ENCODE results near the gene UBA5. TPM values are rescaled to one million over a fixed set of nuclear protein-coding genes. Genes with fewer than 3 reads are reported as not detected.

Gene UBA5
- total RNA-seq (2016; rRNA removed; fragmentation: Illumina TruSeq; extraction: Trizol) (46.8 and 52.2 TPM in 2 replicates), polyA plus RNA-seq (2011; rRNA removed) (21.3 and 30.2 TPM in 2 replicates), polyA minus RNA-seq (2011; rRNA and poly(A)+ RNA removed; ENCODE audit: low replicate concordance) (15.0 and 16.8 TPM in 2 replicates), Bru-seq, nascent RNA (percentile 86 among the genes with signal in this experiment), BruChase-seq, experiment 1, labeled RNA remaining after a 6-hour chase (percentile 88 among the genes with signal in this experiment), BruChase-seq, experiment 2, labeled RNA remaining after a 2-hour chase (percentile 91 among the genes with signal in this experiment)
- 3.6 and 4.1 TPM in 2 replicates for total RNA-seq (2016; cell fraction: cytosol; rRNA removed; fragmentation: Illumina TruSeq; extraction: Trizol; ENCODE audit: low read depth)
- 49.8 and 51.5 TPM in 2 replicates for total RNA-seq (2016; cell fraction: insoluble cytoplasmic fraction; rRNA removed; fragmentation: Illumina TruSeq; extraction: Trizol)
- 13.8 and 14.4 TPM in 2 replicates for total RNA-seq (2016; cell fraction: membrane; rRNA removed; fragmentation: Illumina TruSeq; extraction: Trizol)
- 62.0 and 62.2 TPM in 2 replicates for total RNA-seq (2016; cell fraction: nucleus; rRNA removed; fragmentation: Illumina TruSeq; extraction: Trizol)
- polyA plus RNA-seq (2011; cell fraction: cytosol; rRNA removed), result 11.3 and 16.2 TPM in 2 replicates
- 42.3 and 49.7 TPM in 2 replicates for polyA plus RNA-seq (2011; cell fraction: nucleus; rRNA removed)
- 17.7 and 33.8 TPM in 2 replicates for polyA plus RNA-seq (2012)
- 3.6 and 3.7 TPM in 2 replicates for polyA plus RNA-seq (2016; cell fraction: cytosol; fragmentation: Illumina TruSeq; extraction: Trizol; ENCODE audit: low read depth)
- 63.2 and 68.1 TPM in 2 replicates for polyA plus RNA-seq (2016; cell fraction: insoluble cytoplasmic fraction; fragmentation: Illumina TruSeq; extraction: Trizol; ENCODE audit: low read depth)
- 7.8 and 8.1 TPM in 2 replicates for polyA plus RNA-seq (2016; cell fraction: membrane; fragmentation: Illumina TruSeq; extraction: Trizol; ENCODE audit: low read depth)
- 81.5 and 95.4 TPM in 2 replicates for polyA plus RNA-seq (2016; cell fraction: nucleus; fragmentation: Illumina TruSeq; extraction: Trizol; ENCODE audit: insufficient read depth, low read depth)
- 20.6 and 22.0 TPM in 2 replicates for polyA minus RNA-seq (2011; cell fraction: cytosol; rRNA and poly(A)+ RNA removed)
- 88.2 and 89.1 TPM in 2 replicates for polyA minus RNA-seq (2011; cell fraction: nucleus; rRNA and poly(A)+ RNA removed)
- long read RNA-seq, experiment 1, transcript UBA5-202 (12 exons, 3,705 nt), result major isoform, 83 of 90 reads
- long read RNA-seq, experiment 1, partial matches to known transcripts, result 5 of 90 reads
- long read RNA-seq, experiment 1, other reads (novel, unspliced or antisense), result 2 of 90 reads
- long read RNA-seq, experiment 2, transcript UBA5-202 (12 exons, 3,705 nt), result major isoform, 31 of 60 reads
- long read RNA-seq, experiment 2, partial matches to known transcripts, result 12 of 60 reads
- long read RNA-seq, experiment 2, other reads (novel, unspliced or antisense), result 17 of 60 reads

DNA sequence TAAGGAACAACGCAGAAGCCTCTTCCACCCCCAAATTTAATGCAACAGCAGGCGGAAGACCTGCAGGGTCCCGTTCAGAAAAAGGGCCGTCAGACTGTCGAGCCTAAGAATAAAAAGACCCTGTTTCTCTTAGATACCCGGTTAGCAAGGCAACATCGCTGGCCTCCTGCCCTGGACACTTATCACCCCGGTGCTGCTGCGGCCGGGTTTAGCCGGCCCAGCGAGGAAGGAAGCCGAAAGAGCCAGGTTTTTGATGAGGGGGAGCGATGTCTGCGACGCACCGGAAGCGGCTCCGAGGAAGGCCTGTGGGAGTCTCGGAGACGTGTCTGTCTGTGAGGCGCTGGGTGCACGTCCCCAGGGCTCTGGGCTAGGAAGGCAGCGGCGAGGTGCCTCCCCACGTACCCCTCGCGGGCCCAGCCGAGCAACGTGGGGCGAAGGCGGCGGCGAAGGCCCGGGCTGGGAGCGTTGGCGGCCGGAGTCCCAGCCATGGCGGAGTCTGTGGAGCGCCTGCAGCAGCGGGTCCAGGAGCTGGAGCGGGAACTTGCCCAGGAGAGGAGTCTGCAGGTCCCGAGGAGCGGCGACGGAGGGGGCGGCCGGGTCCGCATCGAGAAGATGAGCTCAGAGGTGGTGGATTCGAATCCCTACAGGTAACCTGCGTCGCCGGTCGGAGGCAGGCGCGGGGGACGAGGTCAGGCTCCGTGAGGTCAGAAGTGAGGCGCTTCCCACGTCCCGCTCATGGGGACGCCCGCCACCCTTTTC lies at the start of gene UBA5:
Gene UBA5 (plus strand): TSS at position 278 of the 759 bp plus-strand sequence. CDS start 209 bp downstream, at position 487.
- ATAC-seq (peak; percentile 77), DNase-seq (ENCODE audit: low spot score) (peak; percentile 32), FAIRE-seq (no peak)
- ChIA-PET CTCF (ENCODE audit: low intra/inter-chr PET ratio, low total read pairs) (no interaction called here), POLR2A (interaction anchor here (1.0 to 2.4 kb wide), 8 partner anchors 8 to 111 kb away, joined by 3 to 8 read pairs (median 5); no protein-coding TSS in a partner anchor)
- Histone ChIP-seq H2AFZ (ENCODE audit: low read length) (peak within 1 kb of the TSS; percentile 65), H3K4me1 (ENCODE audit: insufficient read depth, low read length) (peaks cover 58% of the 10 kb centered on the region), H3K9ac (ENCODE audit: insufficient read depth, low read depth, low read length) (peak within 1 kb of the TSS; percentile 96), H3K27me3 (ENCODE audit: control insufficient read depth in 1 of 2, insufficient read depth in 2 of 2, low read length in 2 of 2) (no peaks in the 10 kb centered on the region), H3K27ac (ENCODE audit: extremely low read length, insufficient read depth, low read length) (peak within 1 kb of the TSS; percentile 88), H4K20me1 (ENCODE audit: insufficient read depth, low read length) (peaks cover 8% of the 10 kb centered on the region; the same call in 1 of the 2 replicates), H3K79me2 (ENCODE audit: insufficient read depth, low read length) (peaks cover 55% of the 10 kb centered on the region), H3K9me3 (ENCODE audit: low read length) (no peaks in the 10 kb centered on the region), H3K4me3 (replicated peaks in 1 of 3; ENCODE audit: insufficient read depth in 1 of 3, low read depth in 2 of 3, low read length in 3 of 3) (peak within 1 kb of the TSS; percentile 89 to 100 (median 96)), H3K36me3 (replicated peaks in 1 of 2; ENCODE audit: control insufficient read depth in 1 of 2, insufficient read depth in 2 of 2, low read length in 2 of 2) (no peaks in the 10 kb centered on the region; a peak in 1 of 5 replicates), H3K4me2 (ENCODE audit: low read depth, low read length) (peak within 1 kb of the TSS; percentile 79)
- in situ Hi-C loops (cut with HindIII; ENCODE audit: extremely low pct_ligation_motif_present, low pct_unique_long_range_greater_than_20kb) (no loop called here), intact Hi-C loops (cut with micrococcal nuclease; ENCODE audit: unreplicated experiment) (no loop called here)
- 0% methylated on average over 11 of the region's 64 CpGs for WGBS (ENCODE audit: low lambda C conversion rate)
- BruUV-seq (replicated peaks), result no TSS peak
- TF ChIP-seq PHF8 (CRISPR knock-in tag; IDR thresholded peaks at IDR 0.05), result peak; percentile 96
- TF ChIP-seq, protein P1, sequence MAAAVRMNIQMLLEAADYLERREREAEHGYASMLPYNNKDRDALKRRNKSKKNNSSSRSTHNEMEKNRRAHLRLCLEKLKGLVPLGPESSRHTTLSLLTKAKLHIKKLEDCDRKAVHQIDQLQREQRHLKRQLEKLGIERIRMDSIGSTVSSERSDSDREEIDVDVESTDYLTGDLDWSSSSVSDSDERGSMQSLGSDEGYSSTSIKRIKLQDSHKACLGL (CRISPR knock-in tag; IDR thresholded peaks at IDR 0.05), result peak; percentile 66
- TF ChIP-seq, protein P2, sequence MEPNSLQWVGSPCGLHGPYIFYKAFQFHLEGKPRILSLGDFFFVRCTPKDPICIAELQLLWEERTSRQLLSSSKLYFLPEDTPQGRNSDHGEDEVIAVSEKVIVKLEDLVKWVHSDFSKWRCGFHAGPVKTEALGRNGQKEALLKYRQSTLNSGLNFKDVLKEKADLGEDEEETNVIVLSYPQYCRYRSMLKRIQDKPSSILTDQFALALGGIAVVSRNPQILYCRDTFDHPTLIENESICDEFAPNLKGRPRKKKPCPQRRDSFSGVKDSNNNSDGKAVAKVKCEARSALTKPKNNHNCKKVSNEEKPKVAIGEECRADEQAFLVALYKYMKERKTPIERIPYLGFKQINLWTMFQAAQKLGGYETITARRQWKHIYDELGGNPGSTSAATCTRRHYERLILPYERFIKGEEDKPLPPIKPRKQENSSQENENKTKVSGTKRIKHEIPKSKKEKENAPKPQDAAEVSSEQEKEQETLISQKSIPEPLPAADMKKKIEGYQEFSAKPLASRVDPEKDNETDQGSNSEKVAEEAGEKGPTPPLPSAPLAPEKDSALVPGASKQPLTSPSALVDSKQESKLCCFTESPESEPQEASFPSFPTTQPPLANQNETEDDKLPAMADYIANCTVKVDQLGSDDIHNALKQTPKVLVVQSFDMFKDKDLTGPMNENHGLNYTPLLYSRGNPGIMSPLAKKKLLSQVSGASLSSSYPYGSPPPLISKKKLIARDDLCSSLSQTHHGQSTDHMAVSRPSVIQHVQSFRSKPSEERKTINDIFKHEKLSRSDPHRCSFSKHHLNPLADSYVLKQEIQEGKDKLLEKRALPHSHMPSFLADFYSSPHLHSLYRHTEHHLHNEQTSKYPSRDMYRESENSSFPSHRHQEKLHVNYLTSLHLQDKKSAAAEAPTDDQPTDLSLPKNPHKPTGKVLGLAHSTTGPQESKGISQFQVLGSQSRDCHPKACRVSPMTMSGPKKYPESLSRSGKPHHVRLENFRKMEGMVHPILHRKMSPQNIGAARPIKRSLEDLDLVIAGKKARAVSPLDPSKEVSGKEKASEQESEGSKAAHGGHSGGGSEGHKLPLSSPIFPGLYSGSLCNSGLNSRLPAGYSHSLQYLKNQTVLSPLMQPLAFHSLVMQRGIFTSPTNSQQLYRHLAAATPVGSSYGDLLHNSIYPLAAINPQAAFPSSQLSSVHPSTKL (CRISPR knock-in tag; IDR thresholded peaks at IDR 0.05), result peak; percentile 33; the same call in 1 of the 2 replicates
- TF ChIP-seq AGO1 (IDR thresholded peaks at IDR 0.05; ENCODE audit: low read depth, low read length, poor library complexity, severe bottlenecking), result no peak
- TF ChIP-seq ZNF121 (CRISPR knock-in tag; IDR thresholded peaks at IDR 0.05), result 0 out of 2 replicates have a peak, but pooled peaks have one; percentile 5
- TF ChIP-seq, protein P3, sequence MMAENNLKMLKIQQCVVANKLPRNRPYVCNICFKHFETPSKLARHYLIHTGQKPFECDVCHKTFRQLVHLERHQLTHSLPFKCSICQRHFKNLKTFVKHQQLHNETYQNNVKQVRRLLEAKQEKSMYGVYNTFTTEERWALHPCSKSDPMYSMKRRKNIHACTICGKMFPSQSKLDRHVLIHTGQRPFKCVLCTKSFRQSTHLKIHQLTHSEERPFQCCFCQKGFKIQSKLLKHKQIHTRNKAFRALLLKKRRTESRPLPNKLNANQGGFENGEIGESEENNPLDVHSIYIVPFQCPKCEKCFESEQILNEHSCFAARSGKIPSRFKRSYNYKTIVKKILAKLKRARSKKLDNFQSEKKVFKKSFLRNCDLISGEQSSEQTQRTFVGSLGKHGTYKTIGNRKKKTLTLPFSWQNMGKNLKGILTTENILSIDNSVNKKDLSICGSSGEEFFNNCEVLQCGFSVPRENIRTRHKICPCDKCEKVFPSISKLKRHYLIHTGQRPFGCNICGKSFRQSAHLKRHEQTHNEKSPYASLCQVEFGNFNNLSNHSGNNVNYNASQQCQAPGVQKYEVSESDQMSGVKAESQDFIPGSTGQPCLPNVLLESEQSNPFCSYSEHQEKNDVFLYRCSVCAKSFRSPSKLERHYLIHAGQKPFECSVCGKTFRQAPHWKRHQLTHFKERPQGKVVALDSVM (CRISPR knock-in tag; IDR thresholded peaks at IDR 0.05), result peak; percentile 28; the same call in 1 of the 2 replicates
- no peak for TF ChIP-seq BHLHE40 (IDR thresholded peaks at IDR 0.05; ENCODE audit: low read length)
- TF ChIP-seq, protein P4, sequence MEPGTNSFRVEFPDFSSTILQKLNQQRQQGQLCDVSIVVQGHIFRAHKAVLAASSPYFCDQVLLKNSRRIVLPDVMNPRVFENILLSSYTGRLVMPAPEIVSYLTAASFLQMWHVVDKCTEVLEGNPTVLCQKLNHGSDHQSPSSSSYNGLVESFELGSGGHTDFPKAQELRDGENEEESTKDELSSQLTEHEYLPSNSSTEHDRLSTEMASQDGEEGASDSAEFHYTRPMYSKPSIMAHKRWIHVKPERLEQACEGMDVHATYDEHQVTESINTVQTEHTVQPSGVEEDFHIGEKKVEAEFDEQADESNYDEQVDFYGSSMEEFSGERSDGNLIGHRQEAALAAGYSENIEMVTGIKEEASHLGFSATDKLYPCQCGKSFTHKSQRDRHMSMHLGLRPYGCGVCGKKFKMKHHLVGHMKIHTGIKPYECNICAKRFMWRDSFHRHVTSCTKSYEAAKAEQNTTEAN (CRISPR knock-in tag; conservative IDR thresholded peaks at IDR 0.05), result no peak

Data from HepG2 (cell line).